Gastroesophageal sphincter (tissue), 4 donors: ENCODE measurements around the gene PFKM. TPM values are rescaled to one million over a fixed set of nuclear protein-coding genes. Genes with fewer than 3 reads are reported as not detected.

ENCODE experiments used
- ATAC-seq: fragments of 150-250 bp; one replicate; pipeline ENCODE4 v1.9.1; 2016; ENCODE audit warnings: mild to moderate bottlenecking, moderate library complexity
- H3K27ac ChIP-seq, 4 donors: fragments of 200-600 bp; sonication (generic) in 3 of 4; 1 replicate in 3 of 4; 2 replicates in 1 of 4; pipeline ENCODE4 v1.5.1; 2016 to 2019
- H3K27me3 ChIP-seq: fragments of 200-600 bp; sonication (generic); one replicate; pipeline ENCODE4 v1.5.1; 2019
- H3K36me3 ChIP-seq, 2 donors: fragments of 200-600 bp; sonication (generic); one replicate each; pipeline ENCODE4 v1.5.1; 2019; ENCODE audit warnings: control low read depth in 1 of 2
- H3K4me1 ChIP-seq, 3 donors: fragments of 200-600 bp; sonication (generic); 1 replicate in 2 of 3; 2 replicates in 1 of 3; pipeline ENCODE4 v1.5.1; 2016 to 2019; ENCODE audit warnings: control low read depth in 2 of 3
- H3K4me3 ChIP-seq, 2 donors: fragments of 200-600 bp; sonication (generic); one replicate each; pipeline ENCODE4 v1.5.1; 2019; ENCODE audit warnings: mild to moderate bottlenecking in 1 of 2, moderate library complexity in 1 of 2
- H3K9me3 ChIP-seq, 3 donors: fragments of 200-600 bp; sonication (generic); one replicate each; pipeline ENCODE4 v1.5.1; 2017 to 2019; ENCODE audit warnings: control low read depth in 2 of 3
- CTCF ChIP-seq, 4 experiments: fragments of 200-600 bp in 2 of 4; fragments of 450-650 bp in 2 of 4; sonication (generic) in 1 of 4; IDR thresholded peaks; one replicate each; pipeline ENCODE4 v1.5.1; 2017 to 2019; ENCODE audit warnings: antibody characterized with exemption in 4 of 4, mild to moderate bottlenecking in 2 of 4, moderate library complexity in 2 of 4
- EP300 ChIP-seq: sonication (generic); formaldehyde crosslinking; IDR thresholded peaks from one replicate; pipeline ENCODE4 v1.6.1; 2017; ENCODE audit warnings: antibody characterized with exemption, mild to moderate bottlenecking
- POLR2A ChIP-seq, 2 donors: fragments of 450-650 bp; IDR thresholded peaks; one replicate each; pipeline ENCODE4 v1.6.1; 2017; ENCODE audit warnings: antibody characterized with exemption in 2 of 2, mild to moderate bottlenecking in 2 of 2, moderate library complexity in 1 of 2
- POLR2AphosphoS5 ChIP-seq: sonication (generic); formaldehyde crosslinking; IDR thresholded peaks from one replicate; pipeline ENCODE4 v1.6.1; 2017; ENCODE audit warnings: antibody characterized with exemption
- WGBS, 2 donors: methylation state at CpG; one replicate each; pipeline ENCODE4 v1.1.5; 2018; ENCODE audit warnings: low coverage in 1 of 2; 5-methylcytosine and 5-hydroxymethylcytosine counted together
- total RNA-seq, 4 donors: library from RNA; depleted of rRNA; stranded (reverse); fragments of >200 nt; gene quantifications; one replicate each; pipeline ENCODE4 v1.1.0, GENCODE V29; 2016

Gene PFKM
- total RNA-seq, 4 donors from 2014 or later = 64.5 to 105 (median 71.0) TPM

- Histone ChIP-seq H3K27me3 (peaks cover 68% of the 10 kb centered on the region), H3K27ac (peak overlapping the region in 1 of 4 donors; percentile 37), H3K9me3 (no peaks in the 10 kb centered on the region), H3K4me3 (peak overlapping the region in 1 of 2 donors; percentile 66), H3K36me3 (no peaks in the 10 kb centered on the region), H3K4me1 (peaks cover 0 to 33% (median 4%) of the 10 kb centered on the region in 3 donors)
- no peak for TF ChIP-seq POLR2A (IDR thresholded peaks at IDR 0.05)
- no peak for TF ChIP-seq EP300
- no peak for TF ChIP-seq POLR2AphosphoS5
- no peak for TF ChIP-seq CTCF (IDR thresholded peaks at IDR 0.05)
- ATAC-seq = no peak
- WGBS, 2 donors = 7% methylated on average over 2 of the region's 20 CpGs; no CpG with 5 or more reads in 1 of the 2 donors
Measured at GRCh38 chr12:48184549-48184922, 65.4 kb downstream of the PFKM start.

GRCh38 chr12:48185181-48185919, 66.2 kb downstream of the PFKM start:
- H3K27ac ChIP-seq = no peak overlapping the region
- no peaks in the 10 kb centered on the region for H3K36me3 ChIP-seq
- 39 to 68% methylated on average over 5 to 9 of the region's 10 CpGs for WGBS, 2 donors
- H3K4me3 ChIP-seq = no peak overlapping the region
- H3K9me3 ChIP-seq = no peaks in the 10 kb centered on the region
- peaks cover 0 to 33% (median 4%) of the 10 kb centered on the region in 3 donors for H3K4me1 ChIP-seq
- ATAC-seq = no peak
- no peak for TF ChIP-seq POLR2A (IDR thresholded peaks at IDR 0.05)
- no peak for TF ChIP-seq POLR2AphosphoS5
- TF ChIP-seq CTCF (IDR thresholded peaks at IDR 0.05) = no peak
- no peak for TF ChIP-seq EP300
- peaks cover 63% of the 10 kb centered on the region for H3K27me3 ChIP-seq

DNA sequence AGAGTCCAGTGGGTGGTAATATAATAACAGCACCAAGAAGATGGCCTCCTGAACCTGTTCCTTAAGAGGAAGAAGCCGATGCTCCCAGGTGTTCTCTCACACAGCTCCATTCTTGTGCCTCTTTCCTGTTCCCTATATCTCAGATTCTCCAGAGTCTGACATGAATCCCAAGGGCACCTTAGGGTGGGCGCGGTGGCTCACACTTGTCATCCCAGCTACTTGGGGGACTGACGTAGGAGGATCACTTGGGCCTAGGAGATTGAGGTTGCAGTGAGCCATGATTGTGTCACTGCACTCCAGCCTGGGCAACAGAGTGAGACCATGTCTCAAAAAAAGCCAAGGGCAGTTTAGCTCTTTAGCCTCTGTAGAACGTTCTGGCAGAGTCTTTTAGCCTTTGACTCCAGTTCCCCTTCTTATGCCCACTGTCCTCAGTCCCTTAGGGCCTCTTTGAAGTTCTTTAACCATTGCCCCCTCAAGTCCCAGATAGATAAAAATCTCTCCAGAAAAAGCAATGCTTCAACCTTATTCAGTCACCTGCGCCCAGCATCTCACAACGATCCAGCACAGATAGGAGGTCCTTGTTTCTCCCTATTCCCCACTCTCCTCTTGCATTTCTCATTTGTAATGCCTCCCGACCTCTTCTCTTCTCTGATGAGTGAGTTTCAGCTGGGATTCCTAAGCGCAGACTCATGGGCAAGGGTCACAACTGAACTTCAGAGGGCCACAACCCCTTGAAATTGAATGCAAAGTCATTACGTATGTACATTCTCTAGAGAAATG, 68.9 kb downstream of the PFKM start:
- 73 to 84% methylated on average over 5 to 9 of the region's 10 CpGs for WGBS, 2 donors

DNA sequence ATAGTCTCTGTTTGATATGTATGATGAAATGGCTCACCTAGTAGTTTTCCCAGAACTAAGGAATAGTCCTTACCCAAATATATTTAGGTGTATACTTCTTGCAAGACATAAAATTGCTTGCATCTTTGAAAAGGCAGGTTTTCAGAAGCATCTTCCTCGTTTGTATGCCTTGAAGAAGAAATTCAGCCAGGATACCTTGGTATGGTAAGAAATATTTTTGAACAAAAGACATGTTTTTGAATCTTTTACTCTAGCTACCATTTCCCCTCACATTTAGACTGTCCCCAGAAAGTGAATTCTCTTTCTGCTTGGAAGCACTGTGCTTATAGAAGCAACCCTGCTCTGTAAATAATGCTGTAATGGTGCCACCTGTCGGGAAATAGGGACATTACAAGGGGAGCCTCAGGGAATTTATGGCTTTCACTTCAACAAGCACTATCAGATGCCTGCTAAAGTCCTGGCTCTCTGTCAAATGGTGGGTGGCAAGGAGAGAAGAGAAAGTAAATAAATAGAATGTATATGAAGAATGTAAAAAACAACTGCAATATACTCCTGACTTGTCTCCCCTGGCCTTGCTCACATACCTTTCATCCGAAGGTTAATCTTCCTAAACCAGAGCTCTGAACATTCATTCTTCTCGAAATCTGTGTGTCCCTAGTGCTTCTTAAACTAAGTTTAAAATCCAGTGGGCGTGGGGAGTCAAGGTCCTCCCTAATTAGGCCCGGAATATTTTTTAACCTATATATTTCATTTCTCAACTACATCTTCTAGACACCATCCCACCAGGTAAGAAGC, 70.4 kb downstream of the PFKM start:
- TF ChIP-seq EP300 = no peak
- no peak for TF ChIP-seq POLR2A (IDR thresholded peaks at IDR 0.05)
- TF ChIP-seq POLR2AphosphoS5 = no peak
- peak; percentile 69 to 82 (median 79) for TF ChIP-seq CTCF (IDR thresholded peaks at IDR 0.05)
- 34 to 37% methylated on average over 6 of the region's 6 CpGs for WGBS, 2 donors
- Histone ChIP-seq H3K9me3 (no peaks in the 10 kb centered on the region), H3K36me3 (no peaks in the 10 kb centered on the region), H3K4me3 (no peak overlapping the region), H3K27ac (no peak overlapping the region), H3K27me3 (peaks cover 36% of the 10 kb centered on the region), H3K4me1 (peaks cover 0 to 9% (median 0%) of the 10 kb centered on the region in 3 donors)
- peak; percentile 68 for ATAC-seq

More for the DNA sequence above, 68.9 kb downstream of the PFKM start:
- H3K9me3 ChIP-seq = no peaks in the 10 kb centered on the region
- peaks cover 0 to 24% (median 0%) of the 10 kb centered on the region in 3 donors for H3K4me1 ChIP-seq
- TF ChIP-seq POLR2A (IDR thresholded peaks at IDR 0.05) (no peak), CTCF (IDR thresholded peaks at IDR 0.05) (no peak), POLR2AphosphoS5 (no peak), EP300 (no peak)
- H3K36me3 ChIP-seq = no peaks in the 10 kb centered on the region
- no peak overlapping the region for H3K27ac ChIP-seq
- H3K27me3 ChIP-seq = peaks cover 44% of the 10 kb centered on the region
- ATAC-seq = no peak
- no peak overlapping the region for H3K4me3 ChIP-seq
